Measurements from ENCODE around the gene STN1.

Gene STN1

DNA sequence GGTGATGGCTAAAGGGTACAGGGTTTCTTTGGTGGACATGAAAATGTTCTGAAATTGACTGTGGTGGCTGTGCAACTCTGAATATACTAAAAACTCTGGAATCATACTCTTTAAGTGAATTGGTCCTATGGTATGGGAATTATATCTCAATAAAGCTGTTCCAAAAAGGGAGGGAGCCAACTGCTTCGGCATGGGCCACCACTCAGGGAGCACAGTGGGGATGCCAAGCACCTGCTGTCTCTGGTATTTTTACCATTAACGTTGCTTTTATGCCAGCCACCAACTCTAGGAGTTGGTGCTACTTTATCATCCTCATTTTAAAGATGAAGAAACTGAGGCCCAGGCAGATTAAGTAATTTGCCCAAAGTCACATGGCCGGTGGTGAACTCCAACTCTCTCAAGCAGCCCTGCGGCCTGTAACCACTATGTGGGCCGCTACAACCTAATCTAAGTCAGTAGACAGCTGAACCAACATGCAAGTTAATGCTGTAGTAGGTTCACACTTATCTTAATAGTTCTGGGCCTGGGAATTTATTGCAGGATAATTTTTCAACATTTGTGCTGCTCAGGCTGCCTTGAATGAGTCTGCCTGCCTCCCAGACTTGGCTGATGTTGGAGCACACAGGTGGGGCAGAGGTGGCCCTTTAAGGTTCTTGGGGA, 83.4 kb downstream of the STN1 start:
- H3K4me3 ChIP-seq (replicated peaks; ENCODE audit: low read depth, low read length), result no peak overlapping the region

GRCh38 chr10:103833731-103834365, 84.1 kb downstream of the STN1 start:
- H3K36me3 ChIP-seq (ENCODE audit: control insufficient read depth, insufficient read depth, low read length), result no peaks in the 10 kb centered on the region
- H3K27me3 ChIP-seq (replicated peaks; ENCODE audit: control insufficient read depth, insufficient read depth, low read length), result no peaks in the 10 kb centered on the region; the same call in 1 of the 2 replicates
- no peak overlapping the region for H3K4me3 ChIP-seq (replicated peaks; ENCODE audit: low read depth, low read length)
- TF ChIP-seq, protein P1, sequence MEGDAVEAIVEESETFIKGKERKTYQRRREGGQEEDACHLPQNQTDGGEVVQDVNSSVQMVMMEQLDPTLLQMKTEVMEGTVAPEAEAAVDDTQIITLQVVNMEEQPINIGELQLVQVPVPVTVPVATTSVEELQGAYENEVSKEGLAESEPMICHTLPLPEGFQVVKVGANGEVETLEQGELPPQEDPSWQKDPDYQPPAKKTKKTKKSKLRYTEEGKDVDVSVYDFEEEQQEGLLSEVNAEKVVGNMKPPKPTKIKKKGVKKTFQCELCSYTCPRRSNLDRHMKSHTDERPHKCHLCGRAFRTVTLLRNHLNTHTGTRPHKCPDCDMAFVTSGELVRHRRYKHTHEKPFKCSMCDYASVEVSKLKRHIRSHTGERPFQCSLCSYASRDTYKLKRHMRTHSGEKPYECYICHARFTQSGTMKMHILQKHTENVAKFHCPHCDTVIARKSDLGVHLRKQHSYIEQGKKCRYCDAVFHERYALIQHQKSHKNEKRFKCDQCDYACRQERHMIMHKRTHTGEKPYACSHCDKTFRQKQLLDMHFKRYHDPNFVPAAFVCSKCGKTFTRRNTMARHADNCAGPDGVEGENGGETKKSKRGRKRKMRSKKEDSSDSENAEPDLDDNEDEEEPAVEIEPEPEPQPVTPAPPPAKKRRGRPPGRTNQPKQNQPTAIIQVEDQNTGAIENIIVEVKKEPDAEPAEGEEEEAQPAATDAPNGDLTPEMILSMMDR (IDR thresholded peaks at IDR 0.05; ENCODE audit: insufficient read depth, low read length, poor library complexity, severe bottlenecking), result no peak
- no peak for DNase-seq (ENCODE audit: extremely low read depth, insufficient read length)

More for the DNA sequence above, 83.4 kb downstream of the STN1 start:
- H3K27me3 ChIP-seq (replicated peaks; ENCODE audit: control insufficient read depth, insufficient read depth, low read length), result no peaks in the 10 kb centered on the region; the same call in 1 of the 2 replicates
- no peaks in the 10 kb centered on the region for H3K36me3 ChIP-seq (ENCODE audit: control insufficient read depth, insufficient read depth, low read length)
- TF ChIP-seq, protein P1 (IDR thresholded peaks at IDR 0.05; ENCODE audit: insufficient read depth, low read length, poor library complexity, severe bottlenecking), result no peak
- DNase-seq (ENCODE audit: extremely low read depth, insufficient read length), result no peak

DNA sequence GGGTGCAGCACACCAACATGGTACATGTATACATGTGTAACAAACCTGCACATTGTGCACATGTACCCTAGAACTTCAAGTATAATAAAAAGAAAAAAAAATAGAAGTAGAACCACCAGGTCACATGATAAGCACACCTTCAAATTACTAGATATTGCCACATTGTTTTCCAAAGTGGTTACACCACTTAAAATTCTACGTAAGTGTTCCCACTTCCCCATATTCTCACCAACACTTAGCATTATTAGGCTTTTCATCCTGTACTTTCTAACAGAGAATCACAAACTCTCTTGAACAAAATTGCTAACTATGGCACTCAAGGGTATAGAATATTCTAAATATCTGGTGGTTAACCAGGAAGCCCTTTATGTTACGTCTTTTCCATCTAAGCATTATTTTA, 85.2 kb downstream of the STN1 start:
- Histone ChIP-seq H3K36me3 (ENCODE audit: control insufficient read depth, insufficient read depth, low read length) (no peaks in the 10 kb centered on the region), H3K4me3 (replicated peaks; ENCODE audit: low read depth, low read length) (no peak overlapping the region), H3K27me3 (replicated peaks; ENCODE audit: control insufficient read depth, insufficient read depth, low read length) (no peaks in the 10 kb centered on the region)
- DNase-seq (ENCODE audit: extremely low read depth, insufficient read length), result no peak
- TF ChIP-seq, protein P1 (IDR thresholded peaks at IDR 0.05; ENCODE audit: insufficient read depth, low read length, poor library complexity, severe bottlenecking), result no peak
